NCI-H1092 (cell line): ENCODE measurements around the gene BCOR.
A peak's percentile ranks its signal among the peaks of the same experiment; 100 is the strongest.

Experiments
- DNase-seq: peaks from one replicate; lab custom pipeline; 2025; lab: John Stamatoyannopoulos, UW

Gene BCOR

GRCh38 chrX:40097504-40098263 is at the start of gene BCOR:
TSS of gene BCOR (minus strand) at chrX:40097958. CDS start at chrX:40077929, 20,029 bp downstream.
- peak; percentile 72 for DNase-seq

- no peak for DNase-seq
Measured at GRCh38 chrX:40147126-40147952, 49.6 kb upstream of the BCOR start.

- DNase-seq, result peak; percentile 72
Measured at GRCh38 chrX:40146262-40147125, 48.7 kb upstream of the BCOR start.

- no peak for DNase-seq
Measured at GRCh38 chrX:40145923-40146261, 48.1 kb upstream of the BCOR start.

GRCh38 chrX:40145001-40145922 is 47.5 kb upstream of the BCOR start:
- no peak for DNase-seq

- no peak for DNase-seq
Measured at GRCh38 chrX:40144576-40144975, 46.8 kb upstream of the BCOR start.

GRCh38 chrX:40143987-40144386 is 46.2 kb upstream of the BCOR start:
- no peak for DNase-seq

GRCh38 chrX:40143001-40143400 is 45.2 kb upstream of the BCOR start:
- no peak for DNase-seq

- DNase-seq, result no peak
Measured at GRCh38 chrX:40142417-40142816, 44.7 kb upstream of the BCOR start.

GRCh38 chrX:40140706-40141499 is 43.1 kb upstream of the BCOR start:
- no peak for DNase-seq

GRCh38 chrX:40132751-40133150 is 35.0 kb upstream of the BCOR start:
- DNase-seq, result no peak

GRCh38 chrX:40131654-40132337 is 34.0 kb upstream of the BCOR start:
- DNase-seq, result no peak

- DNase-seq, result no peak
Measured at GRCh38 chrX:40130207-40130606, 32.4 kb upstream of the BCOR start.

- DNase-seq, result no peak
Measured at GRCh38 chrX:40127052-40127451, 29.3 kb upstream of the BCOR start.

- DNase-seq, result no peak
Measured at GRCh38 chrX:40122487-40122886, 24.7 kb upstream of the BCOR start.

- DNase-seq, result no peak
Measured at GRCh38 chrX:40121618-40122017, 23.9 kb upstream of the BCOR start.

GRCh38 chrX:40120838-40121580 is 23.3 kb upstream of the BCOR start:
- no peak for DNase-seq

- no peak for DNase-seq
Measured at GRCh38 chrX:40117715-40118285, 20.0 kb upstream of the BCOR start.

- no peak for DNase-seq
Measured at GRCh38 chrX:40116925-40117324, 19.2 kb upstream of the BCOR start.
